Cortex of kidney (tissue), 1 donor: ENCODE measurements around the gene FBXO34.

Experiments
- DNase-seq: peaks from one replicate; lab custom pipeline; 2025; lab: John Stamatoyannopoulos, UW

The FBXO34 gene

DNA sequence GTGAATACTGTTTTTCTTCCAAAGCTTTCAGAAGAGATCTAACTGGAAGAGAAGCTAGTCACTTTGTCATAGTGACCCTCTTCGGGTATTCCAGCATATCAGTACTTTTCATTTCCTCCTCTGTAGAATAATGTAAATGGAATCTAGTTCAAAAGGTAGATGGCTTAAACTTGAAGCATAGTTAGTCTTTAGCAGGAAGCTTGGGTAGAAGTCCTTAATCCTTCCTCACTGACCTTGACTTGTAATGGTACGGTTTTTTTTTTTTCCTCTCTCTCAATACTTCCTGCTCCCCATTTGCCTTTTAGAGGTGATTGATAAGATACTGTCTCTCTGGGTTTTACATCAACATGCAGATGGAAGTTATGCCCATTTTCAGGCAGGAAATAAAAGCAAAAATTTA, 1.7 kb downstream of the FBXO34 start:
- DNase-seq, result no peak

GRCh38 chr14:55274146-55274545, 2.9 kb downstream of the FBXO34 start:
- DNase-seq, result no peak

DNA sequence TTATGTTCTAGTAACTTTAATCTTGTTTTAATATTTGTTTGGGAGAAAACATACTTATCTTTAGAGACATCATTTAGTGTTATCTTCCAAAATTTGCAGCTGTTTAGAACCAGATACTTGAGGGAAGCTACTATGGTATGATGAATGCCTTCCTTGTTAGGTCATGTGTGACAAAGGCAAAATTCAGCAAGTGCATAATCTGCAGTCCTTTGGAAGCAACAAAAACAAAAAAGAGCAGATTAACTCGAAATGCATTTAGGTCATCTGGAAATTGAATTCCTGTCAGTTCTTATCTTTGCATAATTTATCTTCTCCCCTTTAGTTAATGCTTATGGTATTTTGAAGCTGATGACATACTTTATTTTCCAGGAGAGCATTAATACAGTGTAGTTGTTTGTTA, 3.5 kb downstream of the FBXO34 start:
- no peak for DNase-seq

DNA sequence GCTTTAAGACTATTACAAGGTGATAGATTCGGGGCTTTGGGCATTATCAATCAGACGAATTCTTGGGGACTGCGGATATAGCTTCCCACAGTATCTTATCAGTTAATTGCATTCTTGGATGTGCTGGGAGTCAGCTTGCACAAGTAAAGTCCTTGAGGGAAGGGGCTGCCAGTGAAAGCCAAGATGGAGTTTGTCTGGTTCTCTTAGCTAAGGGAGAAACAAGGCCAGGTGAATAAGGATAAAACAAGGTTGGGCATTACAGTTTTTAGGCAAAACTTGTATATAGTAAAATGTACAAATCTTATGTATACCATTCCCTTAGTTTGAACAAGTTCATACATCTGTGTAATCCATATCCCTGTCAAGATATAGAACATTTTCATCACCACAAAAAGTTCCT, 5.5 kb downstream of the FBXO34 start:
- no peak for DNase-seq

GRCh38 chr14:55277972-55278740, 6.9 kb downstream of the FBXO34 start:
- DNase-seq, result no peak

DNA sequence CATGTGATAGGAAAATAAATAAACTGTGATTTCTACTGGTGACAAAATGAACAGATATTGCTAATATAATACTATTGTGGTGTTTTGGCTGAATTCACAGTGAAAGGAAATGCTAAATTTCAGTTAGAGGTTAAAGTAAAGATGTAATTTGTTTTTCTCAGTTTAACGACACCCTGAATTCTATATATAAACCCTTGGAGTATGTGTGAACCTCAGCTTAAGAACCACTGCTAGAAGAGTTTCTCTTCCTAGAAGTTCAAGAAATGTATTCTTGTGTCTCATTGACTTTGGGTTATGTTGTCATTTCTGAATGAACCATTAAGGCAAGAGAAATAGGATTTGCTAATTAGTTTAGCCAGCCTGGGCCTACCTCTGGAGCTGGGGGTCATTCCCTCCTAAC, 8.2 kb downstream of the FBXO34 start:
- DNase-seq, result no peak

GRCh38 chr14:55281316-55281839, 10.2 kb downstream of the FBXO34 start:
- DNase-seq, result no peak

GRCh38 chr14:55285048-55285652, 13.9 kb downstream of the FBXO34 start:
- no peak for DNase-seq

- no peak for DNase-seq
Measured at GRCh38 chr14:55288439-55288838, 17.2 kb downstream of the FBXO34 start.

DNA sequence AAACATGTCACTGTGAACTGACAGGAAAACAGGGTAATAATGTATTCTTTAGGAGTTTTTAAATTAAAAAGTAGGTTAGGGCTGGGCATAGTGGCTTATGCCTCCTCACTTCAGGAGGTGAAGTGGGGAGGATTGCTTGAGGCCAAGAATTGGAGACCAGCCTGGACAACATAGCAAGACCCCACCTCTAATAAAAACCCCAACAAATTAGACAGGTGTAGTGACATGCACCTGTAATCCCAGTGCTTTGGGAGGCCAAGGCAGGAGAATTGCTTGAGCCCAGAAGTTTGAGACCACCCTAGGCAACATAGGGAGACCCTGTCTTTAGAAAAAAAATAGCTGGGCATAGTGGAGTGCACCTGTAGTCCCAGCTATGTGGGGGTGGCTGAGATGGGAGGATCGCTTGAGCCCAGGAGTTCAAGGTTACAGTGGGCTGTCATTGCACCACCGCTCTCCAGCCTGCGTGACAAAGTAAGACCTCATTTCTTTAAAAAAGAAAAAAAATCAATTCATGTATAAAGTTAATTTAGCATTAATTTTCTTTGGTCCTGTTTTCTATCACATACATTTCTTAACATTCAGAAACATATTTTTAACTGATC, 20.4 kb downstream of the FBXO34 start:
- no peak for DNase-seq

GRCh38 chr14:55294603-55295002, 23.4 kb downstream of the FBXO34 start:
- no peak for DNase-seq

DNA sequence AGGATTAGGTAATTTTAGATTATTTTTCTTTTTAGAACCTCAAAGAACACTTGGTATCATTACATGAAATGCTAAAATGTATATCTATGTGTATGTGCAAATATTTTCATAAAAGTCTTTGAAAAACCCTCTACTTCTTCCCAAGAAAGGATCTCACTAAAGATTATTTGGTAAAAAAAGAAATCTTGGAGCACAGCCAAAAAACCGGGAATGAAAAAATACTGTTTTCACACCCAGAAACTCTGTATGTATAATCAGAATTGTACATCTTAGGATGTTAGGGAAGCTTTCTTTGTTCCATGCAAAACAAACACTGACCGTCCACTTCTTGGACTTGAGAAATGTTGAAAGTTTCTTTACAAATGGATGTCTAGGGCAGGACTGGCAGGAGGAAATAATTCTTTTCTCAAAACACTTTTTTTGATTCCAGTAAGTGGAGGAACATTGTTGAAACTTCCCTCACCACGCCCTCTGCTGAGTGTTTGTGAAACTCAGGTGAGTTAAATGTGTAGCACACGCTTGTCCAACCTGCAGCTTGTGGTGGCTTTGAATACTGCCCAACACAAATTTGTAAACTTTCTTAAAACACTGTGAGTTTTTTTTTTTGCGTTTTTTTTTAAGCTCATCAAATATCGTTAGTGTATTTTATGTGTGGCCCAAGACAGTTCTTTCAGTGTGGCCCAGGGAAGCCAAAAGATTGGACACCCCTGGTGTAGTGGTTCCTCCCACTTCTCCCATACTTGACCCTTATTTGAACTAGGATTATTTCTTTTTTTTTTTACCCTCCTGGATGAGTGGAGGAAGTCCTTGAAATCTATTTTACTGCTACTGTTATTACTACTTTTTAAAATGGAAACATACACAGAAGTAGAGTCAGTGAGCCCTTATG, 26.6 kb downstream of the FBXO34 start:
- DNase-seq, result no peak

DNA sequence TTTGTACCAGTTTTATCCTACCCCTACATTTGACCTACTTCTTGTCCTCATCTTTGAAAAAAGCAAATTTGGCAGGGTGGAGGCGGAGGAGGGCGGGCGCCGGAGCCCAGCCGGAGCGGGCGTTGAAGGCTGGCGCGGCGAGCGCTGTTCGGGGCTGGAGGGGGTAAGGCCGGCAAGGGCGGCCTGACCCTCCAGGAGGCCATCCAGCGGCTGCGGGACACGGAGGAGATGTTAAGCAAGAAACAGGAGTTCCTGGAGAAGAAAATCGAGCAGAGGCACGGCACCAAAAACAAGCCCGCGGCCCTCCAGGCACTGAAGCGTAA, 27.2 kb downstream of the FBXO34 start:
- DNase-seq, result no peak

- no peak for DNase-seq
Measured at GRCh38 chr14:55301437-55302121, 30.4 kb downstream of the FBXO34 start.

- DNase-seq, result no peak
Measured at GRCh38 chr14:55302367-55303124, 31.3 kb downstream of the FBXO34 start.

GRCh38 chr14:55303125-55303499, 31.9 kb downstream of the FBXO34 start:
- no peak for DNase-seq

- no peak for DNase-seq
Measured at GRCh38 chr14:55303691-55304145, 32.5 kb downstream of the FBXO34 start.

DNA sequence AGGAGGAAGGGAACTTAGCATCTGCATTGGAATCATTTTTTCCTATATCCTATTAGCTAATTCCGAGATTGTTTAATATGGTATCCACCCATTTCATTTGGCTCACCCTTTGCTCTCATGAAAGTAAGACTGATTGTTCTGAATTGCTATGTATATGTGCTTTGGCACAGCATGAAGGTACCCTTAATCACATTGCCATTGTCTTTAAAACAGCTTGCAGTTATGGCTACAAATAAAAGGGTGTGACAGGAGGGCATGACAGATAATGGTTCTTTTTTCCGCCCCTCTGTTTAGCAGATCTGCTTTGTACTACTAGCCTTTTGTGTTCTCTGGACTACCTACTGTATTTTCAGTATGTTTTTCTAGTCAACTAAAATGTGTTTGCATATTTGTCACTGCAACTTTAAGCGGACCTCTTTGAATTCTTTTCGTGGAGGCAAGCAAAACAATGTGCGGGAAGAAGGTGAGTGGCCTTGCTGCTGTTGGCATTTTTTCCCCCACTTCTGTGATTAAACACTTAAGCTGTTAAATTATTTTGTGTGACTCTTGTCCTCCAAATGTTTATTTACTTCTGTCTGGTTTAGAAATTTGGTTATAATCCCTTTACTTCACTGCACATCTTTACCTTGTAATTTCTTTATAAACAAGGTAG, 35.8 kb downstream of the FBXO34 start:
- DNase-seq, result no peak

DNA sequence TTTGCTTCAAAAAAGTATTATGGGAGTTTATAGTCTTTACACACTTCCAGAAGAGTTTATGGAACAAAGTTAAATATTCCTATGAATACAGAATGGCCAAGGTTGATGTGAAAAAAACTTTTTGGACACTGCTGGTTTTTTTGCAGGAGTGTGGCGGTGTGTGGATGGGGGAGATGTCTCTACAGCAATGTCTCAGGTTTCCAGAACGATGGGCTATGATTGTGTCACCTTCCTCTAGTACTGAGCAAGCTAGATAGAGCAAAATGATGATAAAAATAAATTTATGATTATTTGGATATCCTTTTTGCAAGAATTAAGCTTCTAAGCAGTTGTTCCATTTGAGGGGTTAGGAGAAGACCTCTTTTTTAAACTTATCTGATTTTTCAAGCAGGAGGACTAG, 37.9 kb downstream of the FBXO34 start:
- DNase-seq, result no peak

DNA sequence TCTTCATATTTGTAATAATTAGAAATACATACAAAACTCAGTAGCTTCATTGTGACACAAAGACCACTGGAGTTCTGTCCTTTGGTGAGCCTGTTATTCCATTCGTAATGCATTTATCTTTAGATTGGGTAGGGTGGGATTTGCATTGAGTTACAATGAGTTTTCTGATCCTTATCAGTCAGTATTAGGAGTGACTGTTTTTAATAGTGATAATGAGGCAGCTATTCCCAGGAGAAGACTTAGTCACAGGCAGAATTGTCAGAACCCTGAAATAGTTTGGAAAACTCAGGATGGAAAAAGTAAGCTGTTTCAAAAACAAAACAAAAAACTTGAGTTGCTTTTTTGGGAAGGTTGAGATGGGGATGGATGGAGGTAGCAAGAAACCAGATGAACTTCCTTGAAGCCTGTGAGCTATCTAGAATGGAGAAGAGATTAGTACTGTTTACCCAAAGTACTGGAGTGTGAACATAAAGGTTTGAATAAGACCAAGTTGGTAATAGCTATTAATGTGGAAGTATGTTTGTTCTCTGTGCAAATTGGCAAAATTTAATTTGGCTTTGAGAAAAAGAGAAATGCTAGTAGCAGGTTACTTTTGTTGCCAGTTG, 38.6 kb downstream of the FBXO34 start:
- no peak for DNase-seq
